HCT116 (cell line): ENCODE measurements around the gene PCDH15. TPM values are rescaled to one million over a fixed set of nuclear protein-coding genes. Genes with fewer than 3 reads are reported as not detected.

ENCODE experiments used
- ATAC-seq: fragments of 200-7000 bp; cut with Tn5 transposase; 2 replicates; pipeline ENCODE4 v1.9.1; 2020; ENCODE audit warnings: mild to moderate bottlenecking, moderate library complexity
- BruUV-seq: library from RNA; stranded (reverse); fragments of 400-500 nt; replicated peaks from 2 replicates; lab custom pipeline; 2021; lab: Mats Ljungman, UMichigan
- CTCF ChIA-PET: fragments of 300-600 bp; sonication (Branson Sonifier 250); formaldehyde crosslinking; loops from one replicate; lab custom pipeline; 2021; ENCODE audit warnings: antibody characterized with exemption; lab: Charles Lee
- POLR2A ChIA-PET: fragments of 300-600, 350-600 bp; sonication (Branson Sonifier 250); formaldehyde crosslinking; loops from one replicate; lab custom pipeline; 2021; ENCODE audit warnings: antibody characterized with exemption; lab: Charles Lee
- RAD21 ChIA-PET, 2 experiments: fragments of 300-600 bp; sonication (Branson Sonifier 250); formaldehyde crosslinking; loops; one replicate each; lab custom pipeline; 2023; ENCODE audit warnings: low total read pairs in 2 of 2; ENCODE audit not compliant: uncharacterized antibody in 2 of 2, unreplicated experiment in 2 of 2, low non-redundant PET in 1 of 2; lab: Charles Lee
- DNase-seq: peaks from one replicate; pipeline ENCODE4 v3.0.0-alpha.2; 2010; ENCODE audit warnings: low read depth, low spot score
- H2AFZ ChIP-seq: fragments of 200-600 bp; shearing (Covaris generic), sonication (generic); 2 replicates; pipeline ENCODE4 v1.6.1; 2017; ENCODE audit warnings: low read depth, mixed run types, mixed read lengths, antibody characterized with exemption, low read length; ENCODE audit not compliant: poor library complexity, severe bottlenecking
- H3K27ac ChIP-seq: 2 replicates; pipeline ENCODE4 v1.5.1; 2012; ENCODE audit warnings: low read depth, low read length
- H3K27me3 ChIP-seq: fragments of 200-600 bp; sonication (generic); 2 replicates; pipeline ENCODE4 v1.6.1; 2016; ENCODE audit warnings: mixed run types, low read length, mixed read lengths; ENCODE audit not compliant: insufficient read depth
- H3K36me3 ChIP-seq, 2 experiments: fragments of 200-500 bp in 1 of 2; fragments of 200-600 bp in 1 of 2; sonication (Bioruptor generic) in 1 of 2; sonication (generic) in 1 of 2; 2 replicates each; pipeline versions ENCODE4 v1.5.1 to v1.6.1; 2014 to 2016; ENCODE audit warnings: low read length in 2 of 2, inconsistent platforms in 1 of 2, mixed read lengths in 1 of 2, mixed run types in 1 of 2; ENCODE audit not compliant: insufficient read depth in 2 of 2, control insufficient read depth in 1 of 2
- H3K4me1 ChIP-seq, 2 experiments: fragments of 200-600 bp in 1 of 2; sonication (generic) in 1 of 2; 2 replicates each; pipeline versions ENCODE4 v1.5.1 to v1.6.1; 2012 to 2017; ENCODE audit warnings: low read length in 2 of 2, inconsistent platforms in 1 of 2, mild to moderate bottlenecking in 1 of 2, mixed read lengths in 1 of 2, mixed run types in 1 of 2, moderate library complexity in 1 of 2; ENCODE audit not compliant: insufficient read depth in 2 of 2, control insufficient read depth in 1 of 2
- H3K4me2 ChIP-seq: fragments of 200-600 bp; sonication (generic); 2 replicates; pipeline ENCODE4 v1.6.1; 2017; ENCODE audit warnings: mixed run types, low read length, mixed read lengths
- H3K4me3 ChIP-seq, 2 experiments: fragments of 200-600 bp in 1 of 2; sonication (generic) in 1 of 2; replicated peaks in 1 of 2; 2 replicates each; pipeline ENCODE4 v1.5.1; 2011 to 2016; ENCODE audit warnings: low read length in 2 of 2, control low read depth in 1 of 2, low read depth in 1 of 2, mild to moderate bottlenecking in 1 of 2, mixed read lengths in 1 of 2, mixed run types in 1 of 2
- H3K79me2 ChIP-seq: fragments of 200-600 bp; sonication (generic); 2 replicates; pipeline ENCODE4 v1.6.1; 2017; ENCODE audit warnings: mild to moderate bottlenecking, mixed run types, low read length, moderate library complexity, mixed read lengths; ENCODE audit not compliant: insufficient read depth
- H3K9ac ChIP-seq: fragments of 200-600 bp; sonication (generic); 2 replicates; pipeline ENCODE4 v1.6.1; 2016; ENCODE audit warnings: low read length, mixed read lengths
- H3K9me2 ChIP-seq: fragments of 200-600 bp; sonication (generic), shearing (Covaris generic); 2 replicates; pipeline ENCODE4 v1.6.1; 2017; ENCODE audit warnings: mixed run types, mild to moderate bottlenecking, moderate library complexity; ENCODE audit not compliant: insufficient read depth
- H3K9me3 ChIP-seq, 2 experiments: fragments of 200-500 bp in 1 of 2; fragments of 200-600 bp in 1 of 2; sonication (Bioruptor generic) in 1 of 2; sonication (generic) in 1 of 2; 2 replicates each; pipeline ENCODE4 v1.6.1; 2014 to 2017; ENCODE audit warnings: low read length in 2 of 2, mixed read lengths in 2 of 2, inconsistent platforms in 1 of 2, low read depth in 1 of 2, mild to moderate bottlenecking in 1 of 2, mixed run types in 1 of 2, moderate library complexity in 1 of 2; ENCODE audit not compliant: control insufficient read depth in 1 of 2, insufficient read depth in 1 of 2
- H4K20me1 ChIP-seq: fragments of 200-600 bp; sonication (generic), shearing (Covaris generic); 2 replicates; pipeline ENCODE4 v1.6.1; 2017; ENCODE audit warnings: mixed run types, mild to moderate bottlenecking, moderate library complexity; ENCODE audit not compliant: insufficient read depth
- ATF3 ChIP-seq: IDR thresholded peaks from 2 replicates; pipeline ENCODE4 v1.6.1; 2012
- CBX3 ChIP-seq: IDR thresholded peaks from 2 replicates; pipeline ENCODE4 v1.6.1; 2012; ENCODE audit warnings: low read depth
- CEBPB ChIP-seq: IDR thresholded peaks from 2 replicates; pipeline ENCODE4 v1.6.1; 2012; ENCODE audit warnings: low read depth
- EZH2phosphoT487 ChIP-seq: fragments of 200-600 bp; IDR thresholded peaks from 2 replicates; pipeline ENCODE4 v1.6.1; 2018; ENCODE audit warnings: antibody characterized with exemption, borderline replicate concordance
- FOSL1 ChIP-seq: IDR thresholded peaks from 2 replicates; pipeline ENCODE4 v1.6.1; 2012; ENCODE audit warnings: low read depth
- JUND ChIP-seq: IDR thresholded peaks from 2 replicates; pipeline ENCODE4 v1.6.1; 2012
- POLR2A ChIP-seq: IDR thresholded peaks from 2 replicates; pipeline ENCODE4 v1.7.0; 2011; ENCODE audit warnings: borderline replicate concordance; ENCODE audit not compliant: insufficient read depth, insufficient read length; ENCODE audit errors: extremely low read depth
- POLR2AphosphoS5 ChIP-seq: IDR thresholded peaks from 2 replicates; pipeline ENCODE4 v1.6.1; 2011; ENCODE audit warnings: mild to moderate bottlenecking, low read depth, low read length, moderate library complexity
- RAD21 ChIP-seq: IDR thresholded peaks from 2 replicates; pipeline ENCODE4 v1.6.1; 2012; ENCODE audit warnings: low read depth, mild to moderate bottlenecking
- REST ChIP-seq: IDR thresholded peaks from 2 replicates; pipeline ENCODE4 v1.6.1; 2012; ENCODE audit warnings: low read depth
- SIN3A ChIP-seq: IDR thresholded peaks from 2 replicates; pipeline ENCODE4 v1.6.1; 2012; ENCODE audit warnings: low read depth
- SP1 ChIP-seq: IDR thresholded peaks from 2 replicates; pipeline ENCODE4 v1.6.1; 2012; ENCODE audit warnings: low read depth
- SRF ChIP-seq: IDR thresholded peaks from 2 replicates; pipeline ENCODE4 v1.6.1; 2012; ENCODE audit warnings: low read depth
- TCF7L2 ChIP-seq: IDR thresholded peaks from 2 replicates; pipeline ENCODE4 v1.7.0; 2011; ENCODE audit warnings: borderline replicate concordance, inconsistent platforms; ENCODE audit not compliant: insufficient read depth, insufficient read length; ENCODE audit errors: extremely low read depth
- YY1 ChIP-seq: IDR thresholded peaks from 2 replicates; pipeline ENCODE4 v1.6.1; 2011; ENCODE audit warnings: low read length, low read depth, moderate library complexity, mild to moderate bottlenecking; ENCODE audit not compliant: insufficient replicate concordance; ENCODE audit errors: extremely low read depth
- ZFX ChIP-seq: fragments of 450-650 bp; IDR thresholded peaks from 2 replicates; pipeline ENCODE4 v1.6.1; 2017
- ZNF274 ChIP-seq: fragments of 200-500 bp; sonication (Bioruptor generic); IDR thresholded peaks from 2 replicates; pipeline ENCODE4 v1.6.1; 2014; ENCODE audit warnings: mild to moderate bottlenecking, low read depth, low read length, inconsistent platforms
- intact Hi-C: fragments of 100-400 bp; cut with micrococcal nuclease; formaldehyde crosslinking; loops from 2 replicates; pipeline ENCODE4 v1.10.0; 2022
- total RNA-seq: library from RNA; stranded (reverse); gene quantifications from one replicate; pipeline ENCODE4 v1.2.1, GENCODE V29; 2021; ENCODE audit not compliant: unreplicated experiment

The PCDH15 gene
- total RNA-seq, 1 experiment from 2014 or later, result not detected

DNA sequence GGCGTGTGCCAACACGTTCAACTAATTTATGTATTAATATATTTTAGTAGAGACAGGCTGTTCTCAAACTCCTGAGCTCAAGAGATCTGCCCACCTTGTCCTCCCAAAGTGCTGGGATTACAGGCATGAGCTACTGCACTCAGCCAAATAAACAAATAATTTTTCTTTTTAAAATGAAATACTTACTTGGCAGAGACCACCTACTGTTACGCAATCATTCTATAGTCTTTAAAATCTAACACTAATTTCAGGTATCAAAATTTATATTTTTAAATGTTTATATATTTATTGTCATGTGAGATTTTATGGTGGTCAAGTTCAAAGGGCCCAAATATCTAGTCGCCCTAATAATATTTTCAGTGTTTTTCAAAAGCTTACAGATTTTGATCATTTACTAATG, 323.3 kb downstream of the PCDH15 start (continued):
- TF ChIP-seq REST, result no peak
- no peak for TF ChIP-seq CEBPB
- no peak for TF ChIP-seq ZFX
- TF ChIP-seq ZNF274, result no peak
- TF ChIP-seq SP1, result no peak
- TF ChIP-seq ATF3, result no peak
- TF ChIP-seq FOSL1, result no peak
- TF ChIP-seq SIN3A, result no peak

DNA sequence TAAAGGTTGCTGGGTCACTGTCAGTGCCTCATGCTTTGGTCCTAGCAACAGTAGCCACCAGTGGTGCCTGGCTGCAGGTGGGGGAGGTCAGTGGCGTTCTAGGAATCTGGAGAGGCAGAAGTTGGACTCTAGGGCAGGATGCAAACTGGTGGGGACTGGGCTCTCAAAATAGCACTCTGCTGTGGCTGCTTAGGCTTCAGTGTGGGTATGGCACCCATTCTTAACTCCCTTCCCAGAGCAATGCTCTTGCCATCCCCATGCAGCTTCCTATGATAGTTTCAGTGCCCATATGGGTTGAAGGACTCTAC, 330.8 kb downstream of the PCDH15 start:
- no peak overlapping the region for H3K4me3 ChIP-seq
- POLR2A ChIA-PET, result no interaction called here
- ATAC-seq, result no peak

More for the DNA sequence above, 330.8 kb downstream of the PCDH15 start:
- CTCF ChIA-PET, result no interaction called here
- TF ChIP-seq ATF3 (no peak), CEBPB (no peak), EZH2phosphoT487 (no peak), TCF7L2 (no peak), YY1 (no peak), CBX3 (no peak), FOSL1 (no peak), ZNF274 (no peak), REST (no peak), RAD21 (no peak), POLR2AphosphoS5 (no peak), SRF (no peak), ZFX (no peak), JUND (no peak), POLR2A (no peak)
- TF ChIP-seq, all 23 proteins: peak for 0
- no peaks in the 10 kb centered on the region for H3K4me1 ChIP-seq
- DNase-seq, result no peak
- RAD21 ChIA-PET, result no interaction called here
- no peak overlapping the region for H3K27ac ChIP-seq
- H3K36me3 ChIP-seq, result no peaks in the 10 kb centered on the region
- H2AFZ ChIP-seq, result no peak overlapping the region
- H3K27me3 ChIP-seq, result no peaks in the 10 kb centered on the region
- no peaks in the 10 kb centered on the region for H4K20me1 ChIP-seq
- no peaks in the 10 kb centered on the region for H3K79me2 ChIP-seq
- BruUV-seq, result no TSS peak
- intact Hi-C loops, result no loop called here
- no peak overlapping the region for H3K4me2 ChIP-seq
- H3K9me3 ChIP-seq, result peaks cover 6 to 38% of the 10 kb centered on the region in 2 experiments; a peak in 2 of 4 replicates
- H3K9me2 ChIP-seq, result no peaks in the 10 kb centered on the region
- no peak overlapping the region for H3K9ac ChIP-seq
